SK-N-SH (cell line): ENCODE measurements around the gene SLC15A2.

Experiments used
- CHD2 ChIP-seq: fragments of 150-350 bp; IDR thresholded peaks from 2 replicates; pipeline ENCODE4 v1.6.1; 2018; ENCODE audit warnings: low read length; ENCODE audit not compliant: partially characterized antibody
- CTCF ChIP-seq: fragments of 200-600 bp; sonication (generic); IDR thresholded peaks from 2 replicates; pipeline ENCODE4 v1.6.1; 2017; ENCODE audit warnings: antibody characterized with exemption, mild to moderate bottlenecking, moderate library complexity
- EP300 ChIP-seq, 2 experiments: IDR thresholded peaks; 2 replicates each; pipeline versions ENCODE4 v1.4.0 to v1.6.1; 2012; ENCODE audit warnings: borderline replicate concordance in 1 of 2, low read depth in 1 of 2, low read length in 1 of 2
- EZH2phosphoT487 ChIP-seq: fragments of 200-600 bp; sonication (generic); IDR thresholded peaks from 2 replicates; pipeline ENCODE4 v1.6.1; 2017; ENCODE audit warnings: low read depth, mixed run types, mild to moderate bottlenecking, antibody characterized with exemption, moderate library complexity, borderline replicate concordance
- FOXM1 ChIP-seq: IDR thresholded peaks from 2 replicates; pipeline ENCODE4 v1.4.0; 2012; ENCODE audit warnings: low read depth, mild to moderate bottlenecking
- MAX ChIP-seq: IDR thresholded peaks from 2 replicates; pipeline ENCODE4 v1.4.0; 2012; ENCODE audit warnings: low read depth
- POLR2AphosphoS5 ChIP-seq: IDR thresholded peaks from 2 replicates; pipeline ENCODE4 v1.6.1; 2012; ENCODE audit warnings: low read depth, low read length
- REST ChIP-seq: IDR thresholded peaks from 2 replicates; pipeline ENCODE4 v1.6.1; 2012; ENCODE audit warnings: mild to moderate bottlenecking, low read depth, low read length, moderate library complexity
- RFX5 ChIP-seq: IDR thresholded peaks from 2 replicates; pipeline ENCODE4 v1.6.1; 2012; ENCODE audit warnings: mild to moderate bottlenecking, improper control_type of control experiment, low read length
- RXRA ChIP-seq: IDR thresholded peaks from 2 replicates; pipeline ENCODE4 v1.4.0; 2012; ENCODE audit warnings: low read depth, mild to moderate bottlenecking, borderline replicate concordance
- USF1 ChIP-seq: IDR thresholded peaks from 2 replicates; pipeline ENCODE4 v1.4.0; 2012; ENCODE audit warnings: low read depth, borderline replicate concordance
- USF2 ChIP-seq: fragments of 150-350 bp; IDR thresholded peaks from 2 replicates; pipeline ENCODE4 v1.6.1; 2017; ENCODE audit warnings: antibody characterized with exemption, low read length, low read depth, borderline replicate concordance

GRCh38 chr3:121951291-121951919 is 57.2 kb downstream of the SLC15A2 start:
- TF ChIP-seq EZH2phosphoT487 (no peak), REST (no peak), USF2 (no peak), RXRA (no peak), CTCF (no peak), MAX (no peak), POLR2AphosphoS5 (no peak), EP300 (IDR thresholded peaks at IDR 0.05; ENCODE audit: borderline replicate concordance in 1 of 2, low read depth in 1 of 2, low read length in 1 of 2) (no peak), FOXM1 (no peak), USF1 (no peak), CHD2 (no peak), RFX5 (no peak)
